Mucosa of descending colon (tissue), 3 donors: ENCODE data around the gene SHANK1. TPM values are rescaled to one million over a fixed set of nuclear protein-coding genes. Genes with fewer than 3 reads are reported as not detected.

ENCODE experiments used
- ATAC-seq: fragments of 200-7000 bp; cut with Tn5 transposase; one replicate; pipeline ENCODE4 v1.9.1; 2020; ENCODE audit warnings: mild to moderate bottlenecking, moderate library complexity
- DNase-seq, 3 donors: peaks; one replicate each; pipeline ENCODE4 v3.0.0-alpha.2; 2020
- H3K36me3 ChIP-seq: fragments of 200-600 bp; one replicate; pipeline ENCODE4 v1.8.0; 2021; ENCODE audit warnings: low read depth, mild to moderate bottlenecking
- H3K4me1 ChIP-seq: fragments of 200-600 bp; one replicate; pipeline ENCODE4 v1.8.0; 2021; ENCODE audit warnings: low read depth, mild to moderate bottlenecking
- H3K4me3 ChIP-seq: fragments of 200-600 bp; one replicate; pipeline ENCODE4 v1.8.0; 2021; ENCODE audit warnings: mild to moderate bottlenecking
- H3K9me3 ChIP-seq: fragments of 200-600 bp; one replicate; pipeline ENCODE4 v1.8.0; 2021; ENCODE audit warnings: mild to moderate bottlenecking
- CTCF ChIP-seq: fragments of 200-600 bp; IDR thresholded peaks from one replicate; pipeline ENCODE4 v1.8.0; 2022; ENCODE audit warnings: antibody characterized with exemption, mild to moderate bottlenecking
- intact Hi-C, 2 donors: fragments of 100-400 bp; cut with DNase I in 1 of 2; cut with micrococcal nuclease in 1 of 2; formaldehyde crosslinking; loops; one replicate each; pipeline versions ENCODE4 v1.11.0 to v1.11.1; 2022; cut with DNase I, micrococcal nuclease
- total RNA-seq, 3 donors: library from RNA; stranded (reverse); fragmentation: NEBNext Ultra II Directional in 2 of 3; extraction: Animal tissue kit (Norgen Biotek cat#: 25700) in 2 of 3; gene quantifications; one replicate each; pipeline versions ENCODE4 v1.2.1 to v1.2.4, GENCODE V29; 2021 to 2023
- donor health status: DM: no; HTN: no; CAD: no; lungs with moderate emphysema.
- donor health status: DM: no; HTN: no; CAD: no.
- donor health status: DM: no; HTN: yes; CAD: no.

Gene SHANK1
- total RNA-seq, 3 donors from 2014 or later, result 0.55 to 1.1 TPM; not detected in 1

GRCh38 chr19:50677636-50678035, 42.0 kb downstream of the SHANK1 start:
- intact Hi-C loops, result no loop called here
- no peaks in the 10 kb centered on the region for H3K4me1 ChIP-seq
- DNase-seq (no peak), ATAC-seq (no peak)
- no peaks in the 10 kb centered on the region for H3K9me3 ChIP-seq
- no peak for TF ChIP-seq CTCF
- no peaks in the 10 kb centered on the region for H3K36me3 ChIP-seq
- no peak overlapping the region for H3K4me3 ChIP-seq

GRCh38 chr19:50676625-50677197, 42.9 kb downstream of the SHANK1 start:
- Histone ChIP-seq H3K36me3 (no peaks in the 10 kb centered on the region), H3K4me1 (no peaks in the 10 kb centered on the region), H3K4me3 (no peak overlapping the region), H3K9me3 (no peaks in the 10 kb centered on the region)
- DNase-seq (no peak), ATAC-seq (no peak)
- intact Hi-C loops, result no loop called here
- TF ChIP-seq CTCF, result no peak

- ATAC-seq, result no peak
- no peaks in the 10 kb centered on the region for H3K36me3 ChIP-seq
- no peak for TF ChIP-seq CTCF
- H3K4me3 ChIP-seq, result no peak overlapping the region
- no peak for DNase-seq
- H3K4me1 ChIP-seq, result no peaks in the 10 kb centered on the region
- intact Hi-C loops, result no loop called here
- no peaks in the 10 kb centered on the region for H3K9me3 ChIP-seq
Observed at GRCh38 chr19:50673118-50673517, 46.5 kb downstream of the SHANK1 start.

- H3K9me3 ChIP-seq, result no peaks in the 10 kb centered on the region
- no peaks in the 10 kb centered on the region for H3K4me1 ChIP-seq
- no peak for DNase-seq
- intact Hi-C loops, result no loop called here
- no peaks in the 10 kb centered on the region for H3K36me3 ChIP-seq
- H3K4me3 ChIP-seq, result no peak overlapping the region
- ATAC-seq, result no peak
- no peak for TF ChIP-seq CTCF
Observed at GRCh38 chr19:50670102-50670380, 49.6 kb downstream of the SHANK1 start.

GRCh38 chr19:50669302-50670101, 50.1 kb downstream of the SHANK1 start:
- no peaks in the 10 kb centered on the region for H3K9me3 ChIP-seq
- TF ChIP-seq CTCF, result peak; percentile 31
- ATAC-seq (peak; percentile 33), DNase-seq (peak in 2 of 3 donors; percentile 32 to 43)
- no peaks in the 10 kb centered on the region for H3K36me3 ChIP-seq
- intact Hi-C loops, result no loop called here
- H3K4me1 ChIP-seq, result no peaks in the 10 kb centered on the region
- H3K4me3 ChIP-seq, result no peak overlapping the region
